Liver (tissue), 3 donors: ENCODE measurements around the gene NR4A1.

Experiments
- ATF3 ChIP-seq: IDR thresholded peaks from 2 replicates; pipeline ENCODE4 v1.6.1; 2016; ENCODE audit warnings: antibody characterized with exemption
- CTCF ChIP-seq: fragments of 150-350 bp; IDR thresholded peaks from 2 replicates; pipeline ENCODE4 v1.5.1; 2017; ENCODE audit warnings: improper control_type of control experiment, low read depth, low read length; ENCODE audit not compliant: missing input control
- FOXA1 ChIP-seq: IDR thresholded peaks from 2 replicates; pipeline ENCODE4 v1.6.1; 2016; ENCODE audit warnings: antibody characterized with exemption
- GABPA ChIP-seq, 2 donors: IDR thresholded peaks in 1 of 2; conservative IDR thresholded peaks in 1 of 2; 2 replicates each; pipeline ENCODE4 v1.6.1; 2016; ENCODE audit warnings: antibody characterized with exemption in 2 of 2, mild to moderate bottlenecking in 1 of 2, moderate library complexity in 1 of 2
- MAX ChIP-seq: IDR thresholded peaks from 2 replicates; pipeline ENCODE4 v1.6.1; 2016; ENCODE audit warnings: antibody characterized with exemption
- REST ChIP-seq: IDR thresholded peaks from 2 replicates; pipeline ENCODE4 v1.6.1; 2016; ENCODE audit warnings: antibody characterized with exemption, mild to moderate bottlenecking
- SP1 ChIP-seq: IDR thresholded peaks from 2 replicates; pipeline ENCODE4 v1.6.1; 2018; ENCODE audit warnings: antibody characterized with exemption, mild to moderate bottlenecking
- TAF1 ChIP-seq: conservative IDR thresholded peaks from 2 replicates; pipeline ENCODE4 v1.6.1; 2016; ENCODE audit warnings: antibody characterized with exemption, mild to moderate bottlenecking
- YY1 ChIP-seq: IDR thresholded peaks from 2 replicates; pipeline ENCODE4 v1.6.1; 2016; ENCODE audit warnings: antibody characterized with exemption, mild to moderate bottlenecking
- donor health status: healthy.
- donor health status: healthy.

- no peak for TF ChIP-seq CTCF
- TF ChIP-seq REST: no peak
- TF ChIP-seq FOXA1: no peak
- TF ChIP-seq GABPA (IDR thresholded peaks at IDR 0.05 in 1 of 2, conservative IDR thresholded peaks at IDR 0.05 in 1 of 2): no peak
- TF ChIP-seq SP1: no peak
- TF ChIP-seq MAX: no peak
- no peak for TF ChIP-seq TAF1
- no peak for TF ChIP-seq ATF3
- TF ChIP-seq YY1: no peak
These were observed 7.6 kb downstream of the NR4A1 start for GRCh38 chr12:52058631-52059361.
